GM04504 (cell line): ENCODE results near the gene FLT3LG.
A peak's percentile ranks its signal among the peaks of the same experiment; 100 is the strongest.

ENCODE experiments used
- DNase-seq: peaks from one replicate; pipeline ENCODE4 v3.0.0-alpha.2; 2012; ENCODE audit warnings: low read depth

The FLT3LG gene

GRCh38 chr19:49473868-49474541 is at the start of gene FLT3LG:
Gene FLT3LG, plus strand, starts transcription at chr19:49474215. Its CDS starts 425 bp downstream, at chr19:49474640.
- peak; percentile 70 for DNase-seq

GRCh38 chr19:49425178-49425577 is 48.8 kb upstream of the FLT3LG start, which contains the start of gene GFY:
Gene GFY, plus strand, starts transcription at chr19:49425388. Its CDS starts 1,043 bp downstream, at chr19:49426431.
- DNase-seq, result no peak

GRCh38 chr19:49425922-49426592 is 48.0 kb upstream of the FLT3LG start:
- DNase-seq, result no peak

GRCh38 chr19:49427339-49427738 is 46.7 kb upstream of the FLT3LG start:
- no peak for DNase-seq

GRCh38 chr19:49427855-49428546 is 46.0 kb upstream of the FLT3LG start:
- no peak for DNase-seq

GRCh38 chr19:49428547-49429451 is 45.2 kb upstream of the FLT3LG start:
- no peak for DNase-seq

- DNase-seq, result no peak
These were observed 43.8 kb upstream of the FLT3LG start for GRCh38 chr19:49430172-49430677.

- DNase-seq, result no peak
These were observed 43.2 kb upstream of the FLT3LG start for GRCh38 chr19:49430678-49431329.

GRCh38 chr19:49431330-49431749 is 42.7 kb upstream of the FLT3LG start:
- no peak for DNase-seq

GRCh38 chr19:49432141-49433073 is 41.6 kb upstream of the FLT3LG start:
- no peak for DNase-seq

GRCh38 chr19:49433240-49433901 is 40.6 kb upstream of the FLT3LG start:
- no peak for DNase-seq

GRCh38 chr19:49434907-49435583 is 39.0 kb upstream of the FLT3LG start:
- no peak for DNase-seq

GRCh38 chr19:49435670-49436069 is 38.3 kb upstream of the FLT3LG start:
- DNase-seq, result no peak

- DNase-seq, result no peak
These were observed 37.5 kb upstream of the FLT3LG start for GRCh38 chr19:49436381-49437017.

- DNase-seq, result no peak
These were observed 36.8 kb upstream of the FLT3LG start for GRCh38 chr19:49437231-49437630.

- no peak for DNase-seq
These were observed 35.8 kb upstream of the FLT3LG start for GRCh38 chr19:49438261-49438660.

GRCh38 chr19:49439836-49440235 is 34.2 kb upstream of the FLT3LG start:
- DNase-seq, result no peak

GRCh38 chr19:49440439-49441209 is 33.4 kb upstream of the FLT3LG start:
- DNase-seq, result no peak
